ENCODE measurements around the gene MAN2C1. TPM values are rescaled to one million over a fixed set of nuclear protein-coding genes. Genes with fewer than 3 reads are reported as not detected.
"Not testable (repeated sequence)": the region's sequence is repeated elsewhere in the genome, so short reads cannot be mapped to it uniquely, and the experiment has no call there.

MAN2C1 gene
- total RNA-seq, 1 donor from 2014 or later, result 250 TPM

DNA sequence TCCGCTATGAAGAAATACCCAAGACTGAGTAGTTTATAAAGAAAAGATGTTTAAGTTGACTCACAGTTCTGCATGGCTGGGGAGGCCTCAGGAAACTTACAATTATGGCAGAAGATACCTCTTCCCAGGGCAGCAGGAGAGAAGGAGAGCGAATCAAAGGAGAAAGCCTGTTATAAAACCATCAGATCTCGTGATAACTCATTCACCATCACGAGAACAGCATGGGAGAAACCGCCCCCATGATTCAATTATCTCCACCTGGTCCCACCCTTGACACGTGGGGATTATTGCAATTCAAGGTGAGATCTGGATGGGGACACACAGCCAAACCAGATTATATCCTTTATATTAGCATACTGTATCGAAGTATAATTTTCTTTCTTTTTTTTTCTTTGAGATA lies 36.3 kb downstream of the MAN2C1 start:
- intact Hi-C loops (cut with micrococcal nuclease); H3K36me3 Mint-ChIP-seq (ENCODE audit: low read depth); DNase-seq (ENCODE audit: low spot score); H3K4me3 Mint-ChIP-seq; H3K27me3 Mint-ChIP-seq (ENCODE audit: insufficient read depth); H3K27ac Mint-ChIP-seq; H3K9me3 Mint-ChIP-seq: not testable (repeated sequence)
- peaks cover 21% of the 10 kb centered on the region for H3K4me1 Mint-ChIP-seq (ENCODE audit: low read depth)

DNA sequence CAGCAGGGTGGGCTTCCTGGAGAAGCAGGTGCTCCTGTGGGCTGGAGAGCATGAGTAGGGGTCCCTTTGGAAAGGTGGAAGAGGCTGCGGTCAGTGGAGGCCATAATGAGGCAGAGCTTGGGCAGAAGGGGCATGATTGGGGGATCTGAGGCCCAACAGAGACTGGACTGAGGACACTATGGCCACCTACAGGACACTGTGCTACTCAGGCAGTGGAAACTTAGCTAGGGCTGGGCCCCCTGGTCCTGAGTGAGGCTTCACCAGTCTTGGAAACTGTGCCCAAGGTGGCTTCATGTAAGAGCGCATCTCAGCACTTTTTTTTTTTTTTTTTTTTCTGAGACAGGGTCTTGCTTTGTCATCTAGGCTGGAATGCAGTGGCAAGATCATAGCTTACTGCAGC lies 38.8 kb downstream of the MAN2C1 start:
- Mint-ChIP-seq H3K9me3 (no peaks in the 10 kb centered on the region), H3K4me1 (ENCODE audit: low read depth) (no peaks in the 10 kb centered on the region), H3K36me3 (ENCODE audit: low read depth) (no peaks in the 10 kb centered on the region), H3K27me3 (ENCODE audit: insufficient read depth) (no peaks in the 10 kb centered on the region), H3K27ac (no peak overlapping the region), H3K4me3 (no peak overlapping the region)
- intact Hi-C loops (cut with micrococcal nuclease), result no loop called here
- no peak for DNase-seq (ENCODE audit: low spot score)

DNA sequence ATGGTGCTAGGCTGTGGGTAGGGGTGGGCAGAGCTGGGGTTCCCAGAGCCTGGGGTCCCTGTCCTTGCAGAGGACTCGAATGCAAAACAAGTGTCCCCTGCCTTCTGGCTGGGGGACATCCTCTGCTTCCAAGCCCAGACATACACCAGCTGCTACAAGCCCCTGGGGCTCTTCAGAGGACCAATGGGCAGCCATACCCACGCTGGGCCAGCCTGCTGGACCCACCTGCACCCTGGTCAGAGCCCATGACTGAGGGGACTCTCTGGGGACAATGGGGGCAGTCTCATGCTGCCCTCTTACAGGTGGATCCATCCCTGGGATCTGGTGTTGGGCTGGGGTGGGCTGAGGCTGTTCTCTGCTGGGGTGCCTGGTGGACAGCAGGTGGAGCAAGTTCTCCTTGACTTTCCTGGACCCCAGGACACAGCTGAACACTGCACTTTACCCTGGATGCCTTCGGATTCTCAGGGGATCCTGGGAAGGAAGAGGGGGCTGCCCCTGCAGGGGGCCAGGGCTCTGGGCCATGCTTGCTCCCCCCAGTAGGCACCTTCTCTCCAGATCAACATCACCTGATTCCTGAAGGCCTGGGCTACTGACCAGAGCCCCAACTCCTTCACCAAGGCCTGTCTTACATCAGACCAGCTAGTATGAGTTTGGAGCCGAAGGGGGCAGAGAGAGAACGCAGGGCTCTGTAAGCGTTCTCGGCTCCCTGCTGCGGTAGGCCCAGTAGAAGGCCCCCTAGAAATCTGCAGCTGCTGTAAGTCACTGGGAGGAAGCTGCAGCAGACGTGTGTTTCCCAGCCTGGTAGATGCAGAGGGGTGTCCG lies 39.7 kb downstream of the MAN2C1 start:
- H3K4me1 Mint-ChIP-seq (ENCODE audit: low read depth), result no peaks in the 10 kb centered on the region
- intact Hi-C loops (cut with micrococcal nuclease), result no loop called here
- no peaks in the 10 kb centered on the region for H3K36me3 Mint-ChIP-seq (ENCODE audit: low read depth)
- H3K27me3 Mint-ChIP-seq (ENCODE audit: insufficient read depth), result peaks cover 2% of the 10 kb centered on the region
- no peak overlapping the region for H3K27ac Mint-ChIP-seq
- no peak overlapping the region for H3K4me3 Mint-ChIP-seq
- H3K9me3 Mint-ChIP-seq, result no peaks in the 10 kb centered on the region
- no peak for DNase-seq (ENCODE audit: low spot score)

DNA sequence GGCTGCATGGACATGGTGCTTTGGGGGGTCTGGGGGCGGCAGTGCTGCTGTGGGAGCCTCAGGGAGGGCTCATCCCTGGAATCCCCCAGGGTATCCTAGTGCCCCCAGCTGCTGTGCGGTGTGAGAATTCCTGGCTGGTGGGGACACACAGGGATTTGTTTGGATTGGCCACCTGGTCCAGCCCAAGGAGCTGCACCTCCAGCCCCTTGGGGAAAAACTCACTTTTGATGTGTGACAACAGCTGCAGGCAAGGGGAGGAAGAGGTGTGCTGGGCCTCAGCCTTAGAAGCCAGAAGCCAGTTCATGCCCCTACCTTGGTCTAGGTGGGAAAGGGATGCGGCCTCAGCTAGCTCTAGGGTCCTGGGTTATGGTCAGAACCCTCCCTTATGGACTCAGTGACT lies 40.9 kb downstream of the MAN2C1 start:
- no peaks in the 10 kb centered on the region for H3K36me3 Mint-ChIP-seq (ENCODE audit: low read depth)
- H3K9me3 Mint-ChIP-seq, result no peaks in the 10 kb centered on the region
- H3K4me1 Mint-ChIP-seq (ENCODE audit: low read depth), result no peaks in the 10 kb centered on the region
- no peak overlapping the region for H3K27ac Mint-ChIP-seq
- intact Hi-C loops (cut with micrococcal nuclease), result no loop called here
- no peak overlapping the region for H3K4me3 Mint-ChIP-seq
- no peak for DNase-seq (ENCODE audit: low spot score)
- peaks cover 4% of the 10 kb centered on the region for H3K27me3 Mint-ChIP-seq (ENCODE audit: insufficient read depth)

DNA sequence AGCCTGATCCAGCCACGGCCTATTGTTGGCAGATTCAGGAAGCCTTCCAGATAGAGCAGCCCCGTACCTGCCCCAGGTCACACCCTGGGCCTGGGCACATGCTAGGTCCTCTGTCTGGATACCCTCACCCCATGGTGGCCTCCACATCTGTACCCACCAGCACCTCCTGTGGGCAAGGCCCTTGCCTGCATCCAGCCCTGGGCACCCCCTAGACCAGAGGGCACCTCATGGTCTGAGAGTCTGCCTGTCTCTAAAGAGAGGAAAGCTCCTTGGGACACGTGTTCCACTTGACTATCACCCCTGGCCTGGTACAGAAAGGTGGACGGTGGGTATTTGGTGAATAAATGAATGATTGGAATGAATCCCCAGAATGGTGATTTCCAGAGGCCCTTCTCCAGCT lies 41.4 kb downstream of the MAN2C1 start:
- Mint-ChIP-seq H3K36me3 (ENCODE audit: low read depth) (no peaks in the 10 kb centered on the region), H3K27ac (no peak overlapping the region), H3K4me1 (ENCODE audit: low read depth) (no peaks in the 10 kb centered on the region), H3K27me3 (ENCODE audit: insufficient read depth) (peaks cover 4% of the 10 kb centered on the region), H3K4me3 (no peak overlapping the region), H3K9me3 (no peaks in the 10 kb centered on the region)
- intact Hi-C loops (cut with micrococcal nuclease), result no loop called here
- no peak for DNase-seq (ENCODE audit: low spot score)

DNA sequence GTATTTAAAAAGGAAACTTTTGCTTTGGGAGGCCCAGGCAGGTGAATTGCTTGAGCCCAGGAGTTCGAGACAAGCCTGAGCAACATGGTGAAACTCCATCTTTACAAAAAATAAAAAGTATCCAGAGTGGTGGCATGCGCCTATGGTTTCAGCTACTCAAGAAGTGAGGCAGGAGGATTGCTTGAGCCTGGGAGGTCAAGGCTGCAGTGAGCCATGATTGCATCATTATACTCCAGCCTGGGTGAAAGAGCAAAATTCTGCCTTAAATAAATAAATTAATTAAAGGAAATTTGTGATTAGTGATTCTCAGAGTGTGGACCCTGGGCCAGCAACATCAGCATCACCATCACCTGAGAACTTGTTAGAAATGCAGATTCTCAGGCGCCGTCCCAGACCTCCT lies 42.5 kb downstream of the MAN2C1 start:
- DNase-seq (ENCODE audit: low spot score), result no peak
- H3K4me3 Mint-ChIP-seq, result no peak overlapping the region
- H3K4me1 Mint-ChIP-seq (ENCODE audit: low read depth), result no peaks in the 10 kb centered on the region
- no peak overlapping the region for H3K27ac Mint-ChIP-seq
- peaks cover 9% of the 10 kb centered on the region for H3K27me3 Mint-ChIP-seq (ENCODE audit: insufficient read depth)
- H3K9me3 Mint-ChIP-seq, result no peaks in the 10 kb centered on the region
- no peaks in the 10 kb centered on the region for H3K36me3 Mint-ChIP-seq (ENCODE audit: low read depth)
- intact Hi-C loops (cut with micrococcal nuclease), result no loop called here

DNA sequence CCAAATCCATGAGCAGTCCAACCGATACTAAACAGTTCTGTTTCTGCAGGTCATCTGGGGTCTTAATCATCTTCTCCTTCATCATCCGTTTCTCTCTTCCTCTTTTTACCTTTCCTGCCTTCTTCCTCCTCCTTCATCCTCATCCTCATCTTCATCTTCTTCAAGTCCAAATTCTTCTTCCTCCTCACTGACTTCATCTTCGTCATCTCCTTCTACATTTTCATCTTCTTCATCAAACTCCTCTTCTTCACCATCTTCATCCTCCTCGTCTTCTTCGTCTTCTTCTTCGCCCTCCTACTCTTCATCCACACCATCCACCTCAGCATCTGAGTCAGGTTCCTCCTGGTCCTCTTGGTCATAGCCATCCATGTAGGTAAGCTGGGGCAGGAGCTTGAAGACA lies 46.7 kb downstream of the MAN2C1 start:
- Mint-ChIP-seq H3K36me3 (ENCODE audit: low read depth) (no peaks in the 10 kb centered on the region), H3K27ac (no peak overlapping the region), H3K4me3 (no peak overlapping the region), H3K4me1 (ENCODE audit: low read depth) (no peaks in the 10 kb centered on the region), H3K27me3 (ENCODE audit: insufficient read depth) (peaks cover 12% of the 10 kb centered on the region), H3K9me3 (no peaks in the 10 kb centered on the region)
- intact Hi-C loops (cut with micrococcal nuclease), result no loop called here
- DNase-seq (ENCODE audit: low spot score), result no peak

DNA sequence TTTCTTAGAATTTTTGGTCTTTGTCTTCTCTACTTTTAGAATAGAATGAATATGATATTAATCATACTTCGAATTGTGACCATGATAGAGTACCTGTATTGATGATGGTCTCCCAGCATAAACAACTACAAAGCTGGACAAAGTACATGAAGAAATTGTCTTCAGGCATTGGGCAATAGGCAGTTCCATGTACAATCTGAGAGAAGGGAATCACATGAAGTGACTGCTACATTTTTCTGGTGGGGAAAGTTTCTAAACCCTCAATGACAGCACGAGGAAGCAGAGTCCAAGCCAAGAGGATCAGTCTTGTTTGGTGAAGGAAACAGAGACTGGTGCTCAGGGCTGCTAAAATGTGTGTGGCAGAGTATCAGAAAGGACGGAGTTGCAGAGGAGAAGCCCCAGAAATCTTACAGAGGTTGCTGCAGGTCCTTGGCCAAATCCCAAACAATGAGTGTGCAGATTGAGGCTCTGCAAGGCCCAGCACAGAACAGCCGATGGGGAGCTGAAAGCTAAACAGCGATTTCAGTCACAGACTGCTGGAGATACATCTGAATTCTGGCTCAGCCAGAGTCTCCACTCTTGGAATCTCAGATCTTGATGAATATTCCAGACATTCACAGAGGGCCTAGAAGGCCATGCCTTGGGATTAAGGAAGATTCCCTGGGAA lies 49.0 kb downstream of the MAN2C1 start:
- H3K36me3 Mint-ChIP-seq (ENCODE audit: low read depth); H3K4me3 Mint-ChIP-seq; H3K9me3 Mint-ChIP-seq; H3K27ac Mint-ChIP-seq; DNase-seq (ENCODE audit: low spot score); intact Hi-C loops (cut with micrococcal nuclease); H3K4me1 Mint-ChIP-seq (ENCODE audit: low read depth): not testable (repeated sequence)
- peaks cover 17% of the 10 kb centered on the region for H3K27me3 Mint-ChIP-seq (ENCODE audit: insufficient read depth)

DNA sequence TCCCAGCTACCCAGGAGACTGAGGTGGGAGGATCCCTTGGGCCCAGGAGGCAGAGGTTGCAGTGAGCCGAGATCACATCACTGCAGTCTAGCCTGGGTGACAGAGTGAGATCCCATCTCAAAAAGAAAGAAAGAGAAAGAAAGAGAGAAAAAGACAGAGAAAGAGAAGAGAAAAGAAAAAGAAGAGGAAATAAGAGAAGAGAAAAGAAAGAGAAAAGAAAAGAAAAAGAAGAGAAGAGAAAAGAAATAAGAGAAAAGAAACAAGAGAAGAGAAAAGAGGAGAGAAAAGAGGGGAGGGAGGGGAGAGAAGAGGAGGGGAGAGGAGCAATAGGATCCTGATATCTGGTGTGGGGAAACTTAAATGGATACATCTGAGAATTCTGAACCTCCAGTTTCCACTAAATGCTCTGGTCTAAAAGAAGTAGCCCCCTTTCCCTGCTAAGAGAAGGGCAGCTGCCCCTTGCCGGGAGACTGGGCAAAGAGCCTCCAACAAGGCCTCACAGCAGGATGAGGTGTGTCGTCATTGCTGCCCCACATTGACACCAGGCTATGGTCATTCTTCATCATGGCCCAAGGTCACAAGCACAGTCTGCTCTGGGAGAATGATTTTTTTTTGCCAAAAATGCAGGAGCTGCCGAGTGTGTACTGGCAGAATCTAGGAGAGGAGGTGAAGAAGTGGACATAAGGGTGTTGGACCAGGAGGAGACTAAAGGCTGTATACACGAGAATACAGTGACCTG lies 53.7 kb downstream of the MAN2C1 start:
- no peaks in the 10 kb centered on the region for H3K9me3 Mint-ChIP-seq
- H3K4me1 Mint-ChIP-seq (ENCODE audit: low read depth), result no peaks in the 10 kb centered on the region
- DNase-seq (ENCODE audit: low spot score), result no peak
- H3K36me3 Mint-ChIP-seq (ENCODE audit: low read depth), result no peaks in the 10 kb centered on the region
- intact Hi-C loops (cut with micrococcal nuclease), result no loop called here
- H3K27me3 Mint-ChIP-seq (ENCODE audit: insufficient read depth), result peaks cover 10% of the 10 kb centered on the region
- H3K4me3 Mint-ChIP-seq, result no peak overlapping the region
- peak overlapping the region; percentile 16 for H3K27ac Mint-ChIP-seq

DNA sequence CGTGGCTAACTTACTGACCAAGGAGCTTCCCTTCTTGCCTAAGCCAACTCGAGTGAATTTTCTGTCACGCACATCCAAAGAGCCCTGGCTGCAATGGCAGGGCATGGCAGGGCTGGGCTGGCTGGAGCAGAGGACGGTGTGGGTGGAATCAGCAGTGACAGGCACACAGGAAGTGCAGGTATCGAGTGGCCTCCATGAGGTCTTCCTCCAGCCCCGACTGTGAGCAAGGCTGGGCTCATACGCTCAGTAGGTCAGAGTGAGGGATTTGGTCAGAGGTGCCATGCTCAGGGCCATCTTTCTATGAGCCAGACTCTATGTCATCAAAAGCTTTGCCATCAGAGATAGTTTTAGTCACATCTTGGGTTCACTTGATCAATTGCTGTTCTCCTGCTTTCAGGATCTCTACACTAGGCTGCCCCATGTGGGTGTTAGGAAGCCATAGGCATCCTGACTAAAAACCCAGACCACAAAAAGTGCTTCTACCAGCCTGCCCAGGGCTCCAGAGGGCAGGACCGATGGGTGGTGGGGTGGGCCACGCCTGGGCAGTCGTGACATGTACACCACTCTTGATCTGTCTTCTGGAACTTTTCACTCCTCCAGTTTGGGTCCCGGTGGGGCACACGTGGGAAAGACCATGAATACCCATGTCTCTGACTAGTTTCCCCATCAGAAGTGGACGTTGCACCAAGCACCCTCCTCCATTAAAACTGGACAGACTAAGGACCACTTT lies 55.1 kb downstream of the MAN2C1 start:
- Mint-ChIP-seq H3K27ac (no peak overlapping the region), H3K27me3 (ENCODE audit: insufficient read depth) (peaks cover 11% of the 10 kb centered on the region), H3K9me3 (no peaks in the 10 kb centered on the region), H3K4me3 (no peak overlapping the region), H3K36me3 (ENCODE audit: low read depth) (no peaks in the 10 kb centered on the region), H3K4me1 (ENCODE audit: low read depth) (no peaks in the 10 kb centered on the region)
- no peak for DNase-seq (ENCODE audit: low spot score)
- intact Hi-C loops (cut with micrococcal nuclease), result no loop called here

DNA sequence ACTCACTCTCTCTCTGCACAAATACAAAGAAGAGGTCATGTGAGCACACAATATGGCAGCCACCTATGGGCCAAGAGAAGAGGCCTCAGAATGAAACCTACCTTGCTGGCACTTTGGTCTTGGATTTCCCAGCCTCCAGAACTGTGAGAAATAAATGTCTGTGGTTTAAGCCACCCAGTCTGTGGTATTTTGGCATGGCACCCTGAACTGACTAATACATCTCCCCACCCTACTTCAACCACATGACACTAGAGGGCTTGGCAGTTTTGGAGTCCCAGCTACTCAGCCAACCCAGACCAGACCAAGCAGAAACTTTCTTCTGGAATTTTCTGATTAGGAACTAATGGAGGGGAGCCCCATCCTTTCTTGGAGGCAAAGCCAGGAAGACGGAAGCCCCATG lies 55.9 kb downstream of the MAN2C1 start:
- DNase-seq (ENCODE audit: low spot score); H3K36me3 Mint-ChIP-seq (ENCODE audit: low read depth); H3K9me3 Mint-ChIP-seq; intact Hi-C loops (cut with micrococcal nuclease); H3K27ac Mint-ChIP-seq; H3K4me1 Mint-ChIP-seq (ENCODE audit: low read depth); H3K4me3 Mint-ChIP-seq: not testable (repeated sequence)
- peaks cover 18% of the 10 kb centered on the region for H3K27me3 Mint-ChIP-seq (ENCODE audit: insufficient read depth)

DNA sequence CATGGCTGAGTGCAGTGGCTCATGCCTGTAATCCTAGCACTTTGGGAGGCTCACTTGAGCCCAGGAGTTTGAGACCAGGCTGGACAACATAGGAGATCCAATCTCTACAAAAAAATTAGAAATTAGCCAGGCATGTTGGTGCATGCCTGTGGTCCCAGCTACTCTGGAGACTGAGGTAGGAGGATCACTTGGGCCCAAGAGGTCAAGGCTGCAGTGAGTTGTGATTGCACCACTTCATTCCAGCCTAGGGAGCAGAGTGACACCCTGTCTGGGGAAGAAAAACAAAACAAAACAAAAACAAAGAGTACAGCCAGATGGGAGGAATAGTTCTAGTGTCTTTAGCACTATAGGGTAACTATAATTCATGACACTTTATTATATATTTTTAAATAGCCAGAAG lies 58.7 kb downstream of the MAN2C1 start:
- no peaks in the 10 kb centered on the region for H3K4me1 Mint-ChIP-seq (ENCODE audit: low read depth)
- DNase-seq (ENCODE audit: low spot score), result no peak
- intact Hi-C loops (cut with micrococcal nuclease), result loop anchor here (10.0 kb wide), 1 partner anchor 285 kb away; the partner anchor contains the start of gene PPCDC
- no peak overlapping the region for H3K27ac Mint-ChIP-seq
- no peaks in the 10 kb centered on the region for H3K9me3 Mint-ChIP-seq
- H3K27me3 Mint-ChIP-seq (ENCODE audit: insufficient read depth), result peaks cover 35% of the 10 kb centered on the region
- H3K4me3 Mint-ChIP-seq, result no peak overlapping the region
- H3K36me3 Mint-ChIP-seq (ENCODE audit: low read depth), result no peaks in the 10 kb centered on the region
